ENCODE results near the gene EFCAB11.
A peak's percentile ranks its signal among the peaks of the same experiment; 100 is the strongest.

EFCAB11 gene, protein sequence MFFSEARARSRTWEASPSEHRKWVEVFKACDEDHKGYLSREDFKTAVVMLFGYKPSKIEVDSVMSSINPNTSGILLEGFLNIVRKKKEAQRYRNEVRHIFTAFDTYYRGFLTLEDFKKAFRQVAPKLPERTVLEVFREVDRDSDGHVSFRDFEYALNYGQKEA

DNA sequence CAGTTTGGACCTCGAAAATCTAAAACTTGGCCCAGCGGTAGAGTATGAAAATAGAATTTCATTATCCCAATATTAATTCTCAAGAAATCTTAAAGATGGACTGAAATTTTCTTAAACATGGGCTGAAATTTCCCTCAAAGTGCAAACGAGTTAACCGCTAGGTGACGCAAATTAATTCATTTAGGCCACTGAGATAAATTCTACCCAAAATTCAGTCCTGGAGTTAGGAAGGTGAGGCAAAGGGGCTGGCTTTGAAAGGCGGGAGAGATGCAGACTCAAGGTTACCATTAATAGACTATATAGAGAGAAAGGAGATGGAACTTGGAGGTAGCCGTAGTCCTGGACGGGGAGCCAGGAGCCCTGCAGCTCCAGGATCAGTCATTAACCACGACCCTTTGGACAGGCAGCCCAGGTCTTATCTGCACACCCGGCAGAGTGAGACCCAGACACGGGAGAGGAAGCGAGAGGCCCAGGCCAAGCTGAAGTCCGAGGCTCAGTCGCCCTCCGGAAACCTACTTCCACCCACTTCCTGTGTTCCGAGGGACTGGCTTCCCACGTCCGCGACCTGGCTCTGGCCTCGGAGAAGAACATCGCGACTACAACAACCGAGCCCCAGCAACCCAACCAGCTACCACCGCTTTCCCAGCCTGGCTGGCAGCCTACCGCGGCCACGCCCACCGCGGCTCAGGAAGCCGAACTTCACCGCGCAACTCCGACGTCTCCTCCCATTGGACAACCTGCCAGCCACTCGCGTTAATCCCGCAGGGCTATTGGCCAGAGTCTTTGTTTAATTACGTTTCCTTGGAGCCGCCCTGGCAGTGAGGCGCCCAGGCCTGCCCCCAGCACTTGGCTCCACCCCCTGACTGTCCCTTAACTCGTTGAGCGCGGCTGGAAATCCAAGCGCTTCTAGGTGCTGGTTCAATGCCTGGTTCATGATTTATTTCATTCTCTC, at the start of gene EFCAB11:
Gene EFCAB11 (minus strand): TSS at position 661 of the 952 bp plus-strand sequence. CDS start 70 bp downstream, at position 591.
- peak; percentile 99 for DNase-seq

DNA sequence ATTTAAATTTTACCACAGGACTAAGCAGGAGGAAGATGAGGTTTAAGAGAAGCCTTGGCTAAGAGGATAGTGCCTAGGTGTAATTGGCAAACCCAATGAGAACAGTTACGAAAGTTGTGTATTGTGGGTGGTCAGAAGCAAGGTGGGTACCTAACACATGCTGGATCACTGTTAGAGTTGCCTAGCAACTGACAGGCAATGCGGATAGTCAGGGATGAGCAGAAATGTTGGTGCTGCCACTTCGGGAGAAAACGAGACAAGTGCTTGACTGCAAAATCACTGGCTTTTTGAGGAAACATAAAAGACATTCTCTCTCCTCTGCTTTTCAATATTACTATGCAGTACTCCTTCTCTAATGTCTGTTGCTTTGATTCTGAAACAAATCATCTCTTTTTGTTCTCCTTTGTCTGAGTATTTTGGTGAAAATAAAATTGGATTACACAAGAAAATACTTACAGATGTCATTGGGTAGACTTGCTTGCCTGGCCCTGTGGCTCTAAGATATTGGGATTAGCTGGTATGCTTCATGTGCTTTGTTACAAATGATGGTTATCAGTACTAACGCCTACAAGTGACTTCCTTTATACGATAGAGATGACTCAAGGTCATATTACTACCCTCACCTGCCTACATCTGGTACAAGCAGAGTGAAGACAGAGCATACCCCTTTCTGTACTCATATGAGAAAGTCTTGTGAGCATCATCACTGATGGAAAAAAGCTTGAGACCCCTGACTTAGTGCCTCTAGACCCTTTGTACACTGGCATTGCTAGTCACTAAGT, 49.2 kb upstream of the EFCAB11 start:
- DNase-seq = no peak

DNA sequence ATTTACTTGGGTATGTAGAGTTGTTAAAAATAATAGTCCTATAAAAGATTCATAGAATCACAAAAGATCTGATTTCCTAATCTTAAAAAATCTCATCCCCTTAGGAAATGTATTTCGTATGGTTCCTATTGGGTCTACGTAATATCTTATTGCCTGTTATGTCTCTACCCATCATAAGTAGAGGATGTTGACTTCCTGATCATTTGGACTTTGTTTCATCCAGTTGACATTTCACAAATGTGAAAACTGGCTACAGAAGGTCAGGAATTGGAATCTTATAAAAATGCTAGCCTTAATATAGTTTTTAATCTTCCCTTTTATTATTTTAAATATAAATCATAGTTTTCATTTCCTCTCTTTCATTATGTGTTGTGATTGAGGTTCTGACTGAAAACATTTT, 46.4 kb upstream of the EFCAB11 start:
- DNase-seq = no peak

DNA sequence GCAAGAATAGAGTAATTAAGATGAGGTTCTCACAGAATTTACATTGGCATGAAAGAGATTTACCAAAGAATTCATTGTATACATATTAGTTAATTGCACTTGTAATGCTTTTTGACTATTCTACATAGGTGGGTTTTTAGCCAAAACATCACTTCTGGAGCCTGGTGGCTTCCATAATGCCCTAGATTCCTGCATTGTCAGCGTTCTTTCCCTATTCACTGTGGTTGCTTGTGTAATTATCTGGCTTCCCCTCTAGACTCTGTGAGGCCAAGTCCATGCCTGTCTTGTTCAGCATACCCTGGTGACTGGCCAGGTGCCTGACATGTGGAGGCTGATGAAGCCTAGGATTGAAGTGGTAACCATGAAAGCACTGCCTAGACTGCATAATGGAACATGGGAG, 42.4 kb upstream of the EFCAB11 start:
- no peak for DNase-seq

DNA sequence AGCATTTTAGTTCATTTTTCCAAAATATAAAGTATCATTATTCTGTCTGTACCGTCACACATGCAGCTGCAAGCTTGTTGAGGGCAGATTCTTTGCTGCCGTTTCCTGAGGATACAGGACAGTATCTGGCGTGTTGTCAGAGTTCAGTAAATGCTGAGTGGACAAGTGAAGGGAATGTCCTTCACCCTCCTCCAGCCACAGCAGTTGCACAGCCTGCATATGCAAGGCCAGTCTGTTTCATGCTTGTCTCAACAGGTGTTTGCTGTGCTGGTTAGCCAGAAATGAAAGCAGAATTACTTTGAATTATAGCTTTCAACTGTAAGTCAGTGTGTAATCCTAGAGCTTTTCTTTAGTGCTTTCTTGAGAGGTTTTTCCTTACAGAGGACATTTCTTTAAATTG, 37.7 kb upstream of the EFCAB11 start:
- no peak for DNase-seq

DNA sequence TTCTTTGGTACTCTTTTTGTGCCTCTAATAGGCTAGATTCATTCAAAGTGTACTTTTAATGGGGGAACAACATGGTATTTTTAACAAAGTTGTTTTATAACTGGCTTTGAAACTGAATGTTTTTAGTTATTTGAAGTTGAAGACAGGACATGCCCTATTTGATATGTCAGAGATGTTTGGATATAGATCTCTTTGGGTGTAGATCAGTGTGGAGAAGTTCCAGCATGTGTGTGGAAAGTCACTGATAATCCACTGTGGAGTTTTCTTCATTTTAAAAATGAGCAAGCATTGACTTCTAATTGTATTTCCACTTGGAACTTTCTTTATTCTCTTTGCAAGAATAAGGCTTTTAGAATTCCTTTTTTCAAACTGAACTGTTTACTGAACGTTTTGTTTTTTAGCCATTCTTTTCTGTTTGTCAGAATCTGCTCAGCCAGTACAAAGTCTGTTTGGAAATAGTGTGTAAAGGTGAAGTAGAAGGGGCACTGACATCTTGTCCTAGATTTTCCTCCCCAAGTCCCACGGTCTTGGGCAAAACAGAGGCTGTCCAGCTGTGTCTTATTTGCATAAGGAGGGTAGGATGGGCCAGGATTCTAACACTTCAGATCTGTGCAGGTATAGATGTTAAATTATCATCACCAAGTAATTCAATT, 36.2 kb upstream of the EFCAB11 start:
- no peak for DNase-seq

DNA sequence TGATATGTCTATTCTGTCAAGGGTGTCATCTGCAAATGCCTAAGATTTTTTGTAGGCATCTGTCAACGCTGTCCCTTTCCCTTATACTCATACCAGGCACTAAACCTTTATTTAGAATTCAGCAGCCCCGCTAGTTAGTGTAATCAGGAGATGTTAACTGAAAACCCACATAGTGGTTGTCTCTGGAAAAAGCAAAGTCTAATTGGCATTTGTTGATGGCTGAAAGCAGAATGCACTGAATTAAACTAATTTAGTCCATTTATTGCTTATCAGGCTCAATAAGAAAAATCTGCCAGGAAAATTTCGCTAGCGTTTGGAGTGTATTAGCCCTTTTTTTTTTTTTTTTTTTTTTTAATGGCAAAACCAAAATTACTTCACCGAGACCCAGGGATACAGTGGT, 35.7 kb upstream of the EFCAB11 start:
- DNase-seq = no peak

DNA sequence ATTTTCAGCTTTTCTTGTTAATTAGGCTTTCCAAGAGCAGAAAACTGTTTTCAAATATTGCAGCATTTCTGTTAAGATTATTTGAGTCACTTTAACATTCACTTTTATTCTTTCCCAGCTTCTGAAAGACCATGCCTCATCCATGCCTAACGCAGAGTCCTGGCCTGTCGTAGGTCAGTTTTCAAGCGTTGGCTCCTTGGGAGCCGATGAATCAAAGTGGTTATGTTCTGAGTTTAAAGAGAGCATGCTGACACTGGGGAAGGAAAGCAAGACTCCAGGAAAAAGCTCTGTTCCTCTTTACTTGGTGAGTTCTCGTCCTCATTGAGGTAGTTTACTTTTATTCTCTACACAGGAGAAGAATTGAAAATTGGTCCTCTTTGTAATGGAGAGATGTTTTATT, 34.3 kb upstream of the EFCAB11 start:
- no peak for DNase-seq

DNA sequence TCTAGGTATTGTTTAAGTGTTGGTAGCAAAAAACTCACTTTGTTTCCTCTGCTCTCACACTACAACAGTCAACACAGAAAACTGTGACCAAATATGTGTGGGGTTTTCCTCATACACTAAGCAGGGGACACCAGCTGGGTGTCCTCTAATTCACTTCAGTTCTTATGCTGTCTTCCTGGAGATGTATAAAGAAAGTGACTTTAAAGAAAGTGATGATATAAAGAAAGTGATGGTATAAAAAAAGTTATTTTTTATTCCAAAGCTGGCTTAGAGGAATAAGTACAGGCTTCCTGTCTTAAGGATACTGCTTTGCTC, 32.6 kb upstream of the EFCAB11 start:
- DNase-seq = no peak

DNA sequence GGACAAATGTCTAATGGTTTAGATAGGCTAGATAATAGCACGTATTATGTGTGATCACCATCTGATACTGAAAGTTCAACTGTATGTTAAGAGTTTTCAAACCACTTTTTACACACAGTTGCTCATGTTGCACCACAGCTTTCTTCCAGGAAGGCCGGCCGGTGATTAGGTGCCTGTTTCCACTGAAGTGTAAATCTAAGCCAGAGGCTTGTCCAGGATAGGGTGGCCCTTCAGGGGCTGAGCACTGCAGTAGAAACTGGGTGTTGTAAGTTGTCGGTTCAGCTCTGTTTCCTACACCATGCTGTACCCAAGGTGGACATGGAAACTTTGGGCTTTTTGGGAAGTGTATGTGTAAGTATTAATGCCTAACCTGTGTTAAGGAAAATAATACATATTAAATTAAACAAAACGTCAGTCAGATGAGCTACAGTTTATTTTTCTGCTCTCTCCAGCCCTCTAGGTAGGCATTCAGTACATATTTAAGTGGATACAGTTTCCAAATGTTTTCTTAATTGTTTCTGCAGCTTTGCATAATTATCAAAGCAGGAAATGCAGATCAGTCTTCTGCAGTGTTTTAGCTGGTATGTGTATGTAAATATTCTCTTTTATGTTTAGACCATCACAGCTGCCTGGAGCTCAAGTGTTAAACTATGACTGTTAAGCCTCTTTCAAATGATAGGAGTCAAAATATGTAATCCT, 32.1 kb upstream of the EFCAB11 start:
- no peak for DNase-seq

DNA sequence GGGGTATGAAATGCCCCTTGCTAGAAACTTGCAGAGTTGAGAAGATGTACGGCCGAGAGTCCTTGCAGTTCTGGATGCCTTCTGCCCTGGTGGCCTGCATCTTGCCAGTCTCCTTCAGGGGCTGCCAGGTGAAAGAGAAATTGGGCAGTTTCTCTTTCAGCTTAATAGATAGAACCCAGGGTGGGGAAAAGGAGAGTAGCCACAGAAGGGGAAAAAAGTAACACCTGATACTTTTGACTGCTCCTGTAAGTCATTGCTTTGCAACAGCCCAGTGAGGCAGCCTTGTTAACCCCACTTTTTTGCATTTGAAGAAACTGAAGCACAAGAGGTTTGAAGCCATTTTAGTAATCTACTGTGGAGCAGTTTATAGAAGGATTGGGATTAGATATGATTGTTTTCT, 28.8 kb upstream of the EFCAB11 start:
- DNase-seq = no peak

DNA sequence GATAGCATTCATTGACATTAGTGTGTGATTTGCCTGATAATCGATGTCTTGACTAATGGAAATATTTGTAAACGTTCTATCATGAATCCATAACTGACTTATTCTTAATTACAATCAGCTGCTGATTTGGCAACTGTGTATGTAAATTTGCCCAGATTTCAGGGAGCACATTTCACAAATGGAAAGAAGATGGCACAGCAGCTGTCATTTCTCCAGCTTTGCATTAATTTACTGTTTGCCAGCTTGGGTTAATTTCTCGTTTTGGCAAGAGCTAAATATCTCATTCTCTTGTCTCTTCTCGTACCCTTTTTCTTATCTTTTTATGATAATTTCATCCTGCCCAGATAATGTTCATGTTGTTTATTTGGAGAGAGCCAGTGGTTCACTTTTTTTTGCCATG, 24.1 kb upstream of the EFCAB11 start:
- DNase-seq = no peak

DNA sequence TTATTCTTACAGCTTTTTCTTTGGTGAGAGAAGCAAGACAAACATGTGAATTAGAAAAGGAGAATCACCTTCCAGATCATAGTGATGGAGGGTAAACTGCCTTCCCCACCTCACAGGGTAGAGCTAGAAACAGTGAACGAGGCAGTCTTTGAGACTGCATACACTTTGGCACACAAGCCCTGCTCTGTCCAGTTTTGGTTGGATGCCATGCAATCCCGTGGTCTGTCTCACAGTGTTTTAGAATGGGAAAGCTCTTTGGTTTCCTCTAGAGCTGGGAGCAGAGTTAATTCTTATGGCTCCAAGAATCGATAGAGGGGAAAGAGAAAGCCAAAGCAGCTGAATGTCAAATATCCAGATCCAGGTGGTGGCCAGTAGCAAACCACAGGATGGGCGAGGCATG, 23.1 kb upstream of the EFCAB11 start:
- no peak for DNase-seq

DNA sequence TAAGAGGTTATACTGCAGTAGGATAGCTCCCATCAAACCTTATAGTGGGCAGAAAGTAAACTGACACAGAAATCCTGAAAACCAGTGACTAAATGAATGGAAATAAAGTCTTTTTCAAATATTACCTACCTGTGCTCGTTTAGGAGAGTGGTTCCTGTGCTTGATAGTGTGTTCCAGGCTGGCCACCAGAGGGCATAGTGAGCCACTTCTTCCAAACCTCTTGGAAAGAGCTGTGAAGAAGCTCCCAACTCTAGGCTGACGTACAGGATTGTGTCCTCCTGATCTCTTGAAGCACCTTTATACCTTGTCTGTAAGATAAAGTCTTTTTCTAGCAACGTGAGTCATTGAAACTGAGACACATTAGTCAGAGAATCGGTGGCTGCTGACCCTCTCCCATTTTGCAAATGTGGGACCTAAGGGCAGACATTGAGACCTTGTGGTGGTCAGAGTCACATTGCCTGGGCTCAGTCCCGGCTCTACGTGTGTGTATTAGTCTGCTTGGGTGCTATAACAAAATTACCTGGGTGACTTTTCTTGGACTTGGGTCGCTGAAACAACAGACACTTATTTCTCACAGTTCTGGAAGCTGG, 18.8 kb upstream of the EFCAB11 start:
- DNase-seq = no peak

DNA sequence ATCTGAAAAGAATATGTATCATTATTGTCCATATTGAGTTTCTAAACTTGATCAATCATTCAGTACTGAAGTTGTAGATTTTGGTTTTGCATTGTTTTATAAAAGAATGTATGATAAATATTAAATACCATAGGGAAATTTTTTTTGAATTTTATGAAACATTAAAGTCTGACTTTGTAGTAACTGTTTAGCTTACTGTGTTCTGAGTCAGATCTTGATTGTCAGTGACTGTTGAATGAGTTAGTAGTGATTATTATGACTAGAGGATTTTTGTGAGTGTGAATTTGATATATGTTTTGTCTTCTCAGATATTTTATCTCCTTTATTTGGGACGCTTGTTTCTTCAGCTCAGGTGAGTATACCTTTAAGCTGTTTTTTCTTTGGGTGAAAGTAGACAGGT, 11.3 kb upstream of the EFCAB11 start:
- no peak for DNase-seq

DNA sequence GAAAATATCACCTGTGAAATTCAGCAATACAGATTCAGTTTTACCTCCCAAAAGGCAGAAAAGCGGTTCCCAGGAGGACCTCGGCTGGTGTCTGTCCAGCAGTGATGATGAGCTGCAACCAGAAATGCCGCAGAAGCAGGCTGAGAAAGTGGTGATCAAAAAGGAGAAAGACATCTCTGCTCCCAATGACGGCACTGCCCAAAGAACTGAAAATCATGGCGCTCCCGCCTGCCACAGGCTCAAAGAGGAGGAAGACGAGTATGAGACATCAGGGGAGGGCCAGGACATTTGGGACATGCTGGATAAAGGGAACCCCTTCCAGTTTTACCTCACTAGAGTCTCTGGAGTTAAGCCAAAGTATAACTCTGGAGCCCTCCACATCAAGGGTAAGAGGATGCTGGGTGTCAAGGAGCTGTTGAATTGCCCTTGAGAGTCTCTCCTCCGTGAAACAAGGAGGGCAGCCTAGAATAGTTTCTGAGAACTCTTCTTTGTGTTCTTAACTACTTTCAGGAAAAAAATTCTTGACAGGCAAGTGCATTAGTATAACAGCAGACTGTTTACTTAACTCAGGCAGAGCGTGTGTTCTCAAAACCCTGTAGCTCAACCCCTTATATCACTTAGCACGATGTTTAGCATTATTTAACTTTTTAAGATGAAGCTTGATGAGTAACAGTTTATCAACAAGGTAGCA, 8.9 kb upstream of the EFCAB11 start:
- no peak for DNase-seq

DNA sequence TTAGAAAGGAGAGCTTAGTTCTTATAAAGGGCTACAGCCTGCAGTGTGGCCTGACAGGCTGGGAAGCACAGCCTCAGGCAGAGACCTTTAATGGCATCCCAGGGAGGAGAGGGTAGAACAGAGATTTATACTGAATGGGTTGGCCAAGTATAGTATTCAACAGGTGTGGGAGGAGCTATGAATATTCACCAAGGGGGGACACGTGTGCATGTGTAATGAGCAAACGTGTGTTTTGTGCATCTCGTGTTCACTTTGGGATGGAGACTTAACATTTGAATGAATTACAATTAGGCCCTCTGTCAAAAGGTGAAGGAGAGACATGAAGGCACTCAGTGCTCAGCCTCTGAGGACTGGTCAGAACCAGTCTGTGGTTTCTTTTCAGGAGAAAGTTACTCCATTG, 6.4 kb upstream of the EFCAB11 start:
- DNase-seq = no peak

DNA sequence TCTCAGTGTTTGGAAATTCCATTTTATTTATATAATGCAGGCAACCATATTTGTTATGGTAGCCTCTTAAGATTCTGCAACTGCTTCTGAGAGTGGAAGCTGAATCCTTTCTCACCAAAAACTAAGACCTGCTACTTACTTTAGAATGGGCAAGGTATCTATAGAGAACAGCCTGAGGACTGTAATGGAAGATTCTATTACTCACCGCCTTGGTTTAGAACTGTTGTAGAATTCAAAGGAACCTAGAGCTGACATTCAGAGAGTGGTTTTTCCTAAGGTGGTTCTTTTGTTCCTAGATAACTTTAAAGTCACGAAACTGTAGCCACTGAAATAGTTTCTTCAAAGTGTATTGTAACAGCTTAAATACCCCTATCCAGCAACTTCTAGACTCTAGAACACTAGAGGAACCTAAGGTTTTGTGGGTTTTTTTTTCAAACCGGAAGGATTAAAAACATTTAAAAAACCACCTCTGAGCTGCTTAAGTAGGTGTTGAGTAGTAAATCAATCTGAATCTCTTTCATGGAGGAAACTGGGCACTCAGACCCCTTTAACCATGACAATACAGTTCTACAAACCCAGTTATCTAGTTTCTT, 5.4 kb upstream of the EFCAB11 start:
- no peak for DNase-seq

DNA sequence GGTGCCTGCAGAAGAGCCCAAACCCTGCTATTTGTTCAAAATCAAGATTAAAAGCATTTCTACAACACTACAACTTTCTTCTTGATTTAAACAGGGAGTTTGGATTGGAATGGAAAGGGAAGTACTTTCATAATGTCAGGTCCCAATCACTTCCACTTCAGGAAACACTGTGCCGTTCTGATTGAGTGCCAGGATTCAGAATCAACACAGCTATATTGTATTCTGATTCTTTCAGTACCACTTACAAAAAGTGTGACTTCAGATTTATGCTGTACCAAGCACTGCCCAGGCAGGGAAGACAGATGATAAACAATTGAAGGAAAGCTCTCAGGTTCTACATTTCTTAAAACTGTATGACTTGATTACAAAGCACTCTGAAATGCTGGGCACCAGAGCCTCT, 4.4 kb upstream of the EFCAB11 start:
- no peak for DNase-seq

DNA sequence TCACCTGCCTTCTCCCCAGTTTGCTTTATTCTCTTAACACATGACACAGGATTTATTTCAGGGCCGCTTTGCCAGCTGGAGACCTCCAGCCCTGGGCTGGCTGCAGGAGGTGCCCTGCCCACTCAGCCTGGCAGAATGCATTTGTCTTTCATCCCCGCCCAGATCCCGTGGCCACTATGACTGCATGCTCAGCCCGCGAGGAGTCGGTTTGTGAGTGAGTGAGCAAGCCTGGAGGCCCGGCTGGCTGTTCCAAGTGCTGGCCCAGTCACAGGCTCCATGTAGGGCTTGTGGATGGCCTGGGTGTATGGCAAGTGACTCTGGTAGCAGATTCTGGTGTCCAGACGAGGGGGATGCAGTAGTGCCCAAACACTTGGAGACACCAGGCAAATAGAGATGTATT, 3.3 kb upstream of the EFCAB11 start:
- DNase-seq = no peak

DNA sequence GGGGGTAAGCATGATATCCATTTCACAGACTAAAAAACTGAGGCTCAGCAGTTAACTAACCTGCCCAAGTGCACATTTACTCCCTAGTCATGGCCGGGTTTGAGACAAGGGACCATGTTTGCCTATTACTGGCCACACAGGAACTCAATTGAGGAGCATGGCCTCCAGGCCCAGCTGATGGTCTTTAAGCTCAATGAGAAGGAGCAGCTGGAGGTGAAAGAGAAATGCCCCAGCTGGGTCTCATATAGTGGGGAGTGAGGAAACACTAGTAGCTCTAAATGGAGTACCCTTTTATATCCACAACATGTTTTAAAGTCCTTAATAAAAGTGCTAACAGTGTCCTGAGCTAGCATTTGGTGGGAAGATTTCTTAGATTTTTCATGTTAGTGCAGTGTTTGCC, 2.8 kb upstream of the EFCAB11 start:
- DNase-seq = no peak
